K562 (cell line): ENCODE measurements around the gene GDF9. TPM values are rescaled to one million over a fixed set of nuclear protein-coding genes. Genes with fewer than 3 reads are reported as not detected.

Experiments
- ATAC-seq: fragments of 200-7000 bp; cut with Tn5 transposase; 3 replicates; pipeline ENCODE4 v1.9.1; 2020; ENCODE audit warnings: moderate library complexity
- BruUV-seq: library from RNA; stranded (reverse); fragments of 400-500 nt; replicated peaks from 2 replicates; lab custom pipeline; 2021; lab: Mats Ljungman, UMichigan
- CTCF ChIA-PET: fragments of 300-600 bp; formaldehyde crosslinking; extraction: SDS; loops from one replicate; lab custom pipeline; 2021; ENCODE audit warnings: low intra/inter-chr PET ratio; lab: Yijun Ruan, JAX
- POLR2A ChIA-PET: fragments of 300-600, 350-650 bp; sonication (Branson Sonifier 250); formaldehyde crosslinking; extraction: SDS; loops from one replicate; lab custom pipeline; 2021; ENCODE audit warnings: antibody characterized with exemption, inconsistent platforms; lab: Yijun Ruan, JAX
- DNase-seq, 4 experiments: peaks; one replicate each; pipeline versions ENCODE4 v3.0.0 to v3.0.0-alpha.2; 2011 to 2018; ENCODE audit warnings: low spot score in 3 of 4, mixed read lengths in 3 of 4; ENCODE audit errors: extremely low read depth in 1 of 4
- FAIRE-seq: peaks from 2 replicates; lab custom pipeline; 2011; peaks lifted over from hg19 to GRCh38; lab: Jason Lieb, UNC
- H2AFZ ChIP-seq: 2 replicates; pipeline ENCODE4 v1.6.0; 2011; ENCODE audit warnings: low read depth, low read length, control low read depth, inconsistent platforms
- H3K27ac ChIP-seq: fragments of 200-600 bp; 3 replicates; pipeline ENCODE4 v1.8.0; 2011; ENCODE audit warnings: low read depth, mild to moderate bottlenecking, control low read depth, inconsistent platforms, low read length, moderate library complexity, mixed read lengths; ENCODE audit errors: extremely low read depth
- H3K27me3 ChIP-seq, 2 experiments: fragments of 300-600 bp in 1 of 2; 2 replicates in 1 of 2; 3 replicates in 1 of 2; pipeline versions ENCODE4 v1.6.0 to v1.8.0; 2011; ENCODE audit warnings: inconsistent platforms in 2 of 2, low read length in 2 of 2, mild to moderate bottlenecking in 1 of 2, mixed read lengths in 1 of 2, moderate library complexity in 1 of 2; ENCODE audit not compliant: control insufficient read depth in 2 of 2, insufficient read depth in 2 of 2
- H3K36me3 ChIP-seq: fragments of 300-600 bp; 3 replicates; pipeline ENCODE4 v1.8.0; 2011; ENCODE audit warnings: mild to moderate bottlenecking, low read length, inconsistent platforms; ENCODE audit not compliant: control insufficient read depth, insufficient read depth
- H3K4me1 ChIP-seq, 2 experiments: fragments of 200-600 bp in 1 of 2; replicated peaks in 1 of 2; 2 replicates in 1 of 2; 3 replicates in 1 of 2; pipeline versions ENCODE4 v1.5.1 to v1.8.0; 2011; ENCODE audit warnings: inconsistent platforms in 2 of 2, low read length in 2 of 2, mild to moderate bottlenecking in 1 of 2, mixed read lengths in 1 of 2, moderate library complexity in 1 of 2; ENCODE audit not compliant: control insufficient read depth in 2 of 2, insufficient read depth in 2 of 2
- H3K4me2 ChIP-seq: 2 replicates; pipeline ENCODE4 v1.6.1; 2011; ENCODE audit warnings: low read length, control low read depth, inconsistent platforms, mixed read lengths; ENCODE audit not compliant: insufficient read depth
- H3K4me3 ChIP-seq: fragments of 200-600 bp; sonication (generic), shearing (Covaris generic); 2 replicates; pipeline ENCODE4 v1.5.1; 2016; ENCODE audit warnings: control low read depth, inconsistent platforms
- H3K79me2 ChIP-seq: fragments of 200-600 bp; 3 replicates; pipeline ENCODE4 v1.8.0; 2011; ENCODE audit warnings: low read length, inconsistent platforms; ENCODE audit not compliant: control insufficient read depth, insufficient read depth
- H3K9ac ChIP-seq, 2 experiments: 2 replicates each; pipeline versions ENCODE4 v1.6.0 to v1.6.1; 2011; ENCODE audit warnings: low read depth in 2 of 2, low read length in 2 of 2, control low read depth in 1 of 2, inconsistent platforms in 1 of 2, mild to moderate bottlenecking in 1 of 2, mixed read lengths in 1 of 2; ENCODE audit not compliant: insufficient read depth in 1 of 2
- H3K9me1 ChIP-seq: one replicate; pipeline ENCODE4 v1.6.0; 2011; ENCODE audit warnings: inconsistent platforms, mild to moderate bottlenecking, low read length, moderate library complexity; ENCODE audit not compliant: control insufficient read depth, insufficient read depth
- H3K9me3 ChIP-seq: replicated peaks from 2 replicates; pipeline ENCODE4 v1.5.1; 2011; ENCODE audit warnings: low read depth, low read length, inconsistent platforms; ENCODE audit not compliant: control insufficient read depth, insufficient read depth
- H4K20me1 ChIP-seq: replicated peaks from 2 replicates; pipeline ENCODE4 v1.6.1; 2011; ENCODE audit warnings: low read length, inconsistent platforms, mixed read lengths; ENCODE audit not compliant: control insufficient read depth, insufficient read depth
- BCOR ChIP-seq: fragments of 450-650 bp; IDR thresholded peaks from 2 replicates; pipeline ENCODE4 v1.6.1; 2016
- CBX3 ChIP-seq, 2 experiments: IDR thresholded peaks; 1 replicate in 1 of 2; 2 replicates in 1 of 2; pipeline ENCODE4 v1.6.1; 2012; ENCODE audit warnings: inconsistent platforms in 2 of 2, low read length in 2 of 2, borderline replicate concordance in 1 of 2, control low read depth in 1 of 2
- CLOCK ChIP-seq: fragments of 250-450 bp; sonication (Bioruptor Pico); IDR thresholded peaks from 2 replicates; pipeline ENCODE4 v1.4.0; 2020; ENCODE audit warnings: mild to moderate bottlenecking, moderate library complexity, borderline replicate concordance
- CTBP1 ChIP-seq: fragments of 450-650 bp; IDR thresholded peaks from 2 replicates; pipeline ENCODE4 v1.6.1; 2016; ENCODE audit warnings: borderline replicate concordance
- ETS2 ChIP-seq: IDR thresholded peaks from 2 replicates; pipeline ENCODE4 v1.6.1; 2016; ENCODE audit warnings: borderline replicate concordance, missing genetic modification characterization, mild to moderate bottlenecking, moderate library complexity, missing compliant biosample characterization; ENCODE audit not compliant: poor library complexity, severe bottlenecking
- IRF1 ChIP-seq: sonication (generic); formaldehyde crosslinking; IDR thresholded peaks from 2 replicates; pipeline ENCODE4 v1.8.0; 2022; ENCODE audit warnings: missing genetic modification reagents, mild to moderate bottlenecking, borderline replicate concordance
- JUND ChIP-seq, 2 experiments: IDR thresholded peaks; 2 replicates in 1 of 2; 3 replicates in 1 of 2; pipeline ENCODE4 v1.6.1; 2011; ENCODE audit warnings: borderline replicate concordance in 2 of 2, low read depth in 2 of 2, low read length in 2 of 2, improper control_type of control experiment in 1 of 2, missing biosample characterization in 1 of 2, missing genetic modification characterization in 1 of 2, missing genetic modification reagents in 1 of 2
- MITF ChIP-seq: IDR thresholded peaks from 2 replicates; pipeline ENCODE4 v1.6.1; 2014; ENCODE audit warnings: antibody characterized with exemption
- YBX1 ChIP-seq: fragments of 450-650 bp; IDR thresholded peaks from 2 replicates; pipeline ENCODE4 v1.7.1; 2016; ENCODE audit warnings: mild to moderate bottlenecking
- ZBTB5 ChIP-seq: fragments of 450-650 bp; IDR thresholded peaks from 2 replicates; pipeline ENCODE4 v1.6.1; 2017; ENCODE audit warnings: antibody characterized with exemption
- ZNF165 ChIP-seq: fragments of 250-450 bp; sonication (Bioruptor Pico); IDR thresholded peaks from 2 replicates; pipeline ENCODE4 v1.4.0; 2020; ENCODE audit warnings: borderline replicate concordance
- ZNF830 ChIP-seq: fragments of 250-450 bp; sonication (Bioruptor Pico); IDR thresholded peaks from 2 replicates; pipeline ENCODE4 v1.5.0; 2021; ENCODE audit warnings: mild to moderate bottlenecking
- WGBS: fragments of 100-300 bp; shearing (Covaris generic); methylation state at CpG from one replicate; pipeline ENCODE4 v1.1.6; 2016; ENCODE audit warnings: low coverage, mixed read lengths; ENCODE audit not compliant: insufficient coverage; ENCODE audit errors: missing lambda C conversion rate; 5-methylcytosine and 5-hydroxymethylcytosine counted together
- in situ Hi-C: fragments of 300-500 bp; cut with MboI; formaldehyde crosslinking; loops from 4 replicates; pipeline ENCODE4 v1.15.0; 2018; ENCODE audit warnings: inconsistent platforms, mixed read lengths
- intact Hi-C: fragments of 100-400 bp; cut with micrococcal nuclease; formaldehyde crosslinking; loops from 2 replicates; pipeline ENCODE4 v1.14.2; 2022
- polyA plus RNA-seq, 8 experiments: library from polyadenylated mRNA; depleted of rRNA in 4 of 8; stranded (reverse) in 5 of 8; unstranded in 3 of 8; fragments of >200 nt; fragmentation: Nextera tagmentation in 2 of 8; fragmentation: Illumina TruSeq in 1 of 8; extraction: Ambion mirVana in 2 of 8; extraction: Trizol in 1 of 8; gene quantifications; 2 replicates each; pipeline versions ENCODE4 v1.2.1 to v1.2.3, GENCODE V29; 2011 to 2014; ENCODE audit warnings: inconsistent platforms in 1 of 8, missing spikeins in 1 of 8
- total RNA-seq, 7 experiments: library from RNA; depleted of rRNA in 6 of 7; stranded (reverse); fragments of >200 nt in 6 of 7; fragmentation: Illumina TruSeq in 2 of 7; extraction: Trizol in 2 of 7; gene quantifications; 2 replicates each; pipeline versions ENCODE4 v1.2.1 to v1.2.3, GENCODE V29; 2011 to 2021; ENCODE audit warnings: low replicate concordance in 1 of 7

The GDF9 gene
- total and polyA plus RNA-seq, 9 of the 15 experiments (the other 6 are each of a cell fraction or from before 2014, with no cell fraction given) = 0.10 to 0.70 (median 0.20) TPM; not detected in 1

- intact Hi-C loops = loop anchor here (1.0 kb wide), 2 partner anchors 36 to 53 kb away; partner anchors contain the start of genes GDF9 and UQCRQ
- peak in 1 of 2 experiments; percentile 48; a peak in 1 of 3 replicates for TF ChIP-seq CBX3 (IDR thresholded peaks at IDR 0.05; ENCODE audit: borderline replicate concordance in 1 of 2, low read length in 2 of 2)
- no peak for TF ChIP-seq JUND (IDR thresholded peaks at IDR 0.05; ENCODE audit: borderline replicate concordance, low read depth, low read length)
- TF ChIP-seq JUND (tag; IDR thresholded peaks at IDR 0.05; ENCODE audit: borderline replicate concordance, low read depth, low read length) = no peak; the same call in 2 of the 3 replicates
- TF ChIP-seq IRF1 = no peak
- 0 out of 2 replicates have a peak, but pooled peaks have one; percentile 56 for TF ChIP-seq BCOR
- TF ChIP-seq ZBTB5 = no peak
- TF ChIP-seq MITF = 0 out of 2 replicates have a peak, but pooled peaks have one; percentile 2
- no peak for TF ChIP-seq YBX1
- no peak for TF ChIP-seq ZNF830 (CRISPR knock-in tag)
- TF ChIP-seq CTBP1 = peak; percentile 97
- no peak for TF ChIP-seq CLOCK (CRISPR knock-in tag)
- TF ChIP-seq ZNF165 = no peak
- TF ChIP-seq ETS2 (tag) = no peak
Observed at GRCh38 chr5:132829742-132830435, 36.4 kb downstream of the GDF9 start.

More at GRCh38 chr5:132829742-132830435, 36.4 kb downstream of the GDF9 start:
- CTCF ChIA-PET = interaction anchor here (0.7 to 2.1 kb wide), 4 partner anchors 36 to 418 kb away, joined by 3 to 13 read pairs (median 4); partner anchors contain the start of genes GDF9 and UQCRQ
- BruUV-seq = no TSS peak
- no peaks in the 10 kb centered on the region for H3K9me3 ChIP-seq
- DNase-seq (peak; percentile 79 to 89 (median 85)), ATAC-seq (peak; percentile 89), FAIRE-seq (peak; percentile 49)
- no peaks in the 10 kb centered on the region for H3K9me1 ChIP-seq
- POLR2A ChIA-PET = interaction anchor here (0.5 to 3.9 kb wide), 13 partner anchors 9 to 200 kb away, joined by 3 to 22 read pairs (median 3); partner anchors contain the start of genes GDF9 and UQCRQ
- H4K20me1 ChIP-seq = no peaks in the 10 kb centered on the region
- H3K79me2 ChIP-seq = peaks cover 23% of the 10 kb centered on the region
- H2AFZ ChIP-seq = peak overlapping the region; percentile 97
- H3K9ac ChIP-seq = peak overlapping the region; percentile 92 to 100
- peak overlapping the region; percentile 92 for H3K27ac ChIP-seq
- H3K4me1 ChIP-seq = peaks cover 18 to 29% of the 10 kb centered on the region in 2 experiments; a peak in 4 of 5 replicates
- peaks cover 29% of the 10 kb centered on the region; the same call in 1 of the 3 replicates for H3K36me3 ChIP-seq
- in situ Hi-C loops = loop anchor here (5.0 kb wide), 1 partner anchor 73 kb away; no protein-coding TSS in a partner anchor
- WGBS = 2% methylated on average over 44 of the region's 75 CpGs
- peak overlapping the region; percentile 89 for H3K4me2 ChIP-seq
- peak overlapping the region; percentile 74 for H3K4me3 ChIP-seq
- H3K27me3 ChIP-seq = no peaks in the 10 kb centered on the region
